AG04450 (cell line): Measurements from ENCODE around the gene TUFT1. TPM values are rescaled to one million over a fixed set of nuclear protein-coding genes. Genes with fewer than 3 reads are reported as not detected.

Experiments used
- CTCF ChIA-PET: fragments of 300-600, 350-600 bp; formaldehyde crosslinking; extraction: SDS; loops from one replicate; lab custom pipeline; 2022; ENCODE audit warnings: antibody characterized with exemption, inconsistent platforms; lab: Charles Lee
- POLR2A ChIA-PET: fragments of 350-600 bp; formaldehyde crosslinking; extraction: SDS; loops from one replicate; lab custom pipeline; 2021; ENCODE audit warnings: antibody characterized with exemption, inconsistent platforms; lab: Yijun Ruan, JAX
- DNase-seq: peaks from one replicate; pipeline ENCODE4 v3.0.0-alpha.2; 2011; ENCODE audit warnings: low read depth, low spot score
- H3K27ac ChIP-seq: one replicate; pipeline ENCODE4 v1.5.1; 2012; ENCODE audit warnings: low read depth, low read length, control low read depth
- H3K27me3 ChIP-seq: one replicate; pipeline ENCODE4 v1.6.0; 2012; ENCODE audit warnings: low read length; ENCODE audit not compliant: control insufficient read depth, insufficient read depth
- H3K4me3 ChIP-seq: 2 replicates; pipeline ENCODE4 v1.5.1; 2011; ENCODE audit warnings: mild to moderate bottlenecking, low read depth, low read length, control low read depth
- H3K9me3 ChIP-seq: 2 replicates; pipeline ENCODE4 v1.5.1; 2012; ENCODE audit warnings: low read length; ENCODE audit not compliant: control insufficient read depth, insufficient read depth
- polyA minus RNA-seq: library from RNA; depleted of rRNA, polyadenylated mRNA; stranded (reverse); fragments of >200 nt; gene quantifications from 2 replicates; pipeline ENCODE4 v1.2.3, GENCODE V29; 2011; rRNA and poly(A)+ RNA removed
- polyA plus RNA-seq: library from polyadenylated mRNA; depleted of rRNA; stranded (reverse); fragments of >200 nt; gene quantifications from 2 replicates; pipeline ENCODE4 v1.2.3, GENCODE V29; 2011; rRNA removed
- TF ChIP-seq, protein P1 (sequence below): IDR thresholded peaks from 2 replicates; pipeline ENCODE4 v1.5.1; 2011; ENCODE audit warnings: low read depth, low read length, control low read depth, inconsistent platforms

Gene TUFT1, protein sequence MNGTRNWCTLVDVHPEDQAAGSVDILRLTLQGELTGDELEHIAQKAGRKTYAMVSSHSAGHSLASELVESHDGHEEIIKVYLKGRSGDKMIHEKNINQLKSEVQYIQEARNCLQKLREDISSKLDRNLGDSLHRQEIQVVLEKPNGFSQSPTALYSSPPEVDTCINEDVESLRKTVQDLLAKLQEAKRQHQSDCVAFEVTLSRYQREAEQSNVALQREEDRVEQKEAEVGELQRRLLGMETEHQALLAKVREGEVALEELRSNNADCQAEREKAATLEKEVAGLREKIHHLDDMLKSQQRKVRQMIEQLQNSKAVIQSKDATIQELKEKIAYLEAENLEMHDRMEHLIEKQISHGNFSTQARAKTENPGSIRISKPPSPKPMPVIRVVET
- polyA plus RNA-seq (21.9 and 23.9 TPM in 2 replicates), polyA minus RNA-seq (18.3 and 22.3 TPM in 2 replicates)

DNA sequence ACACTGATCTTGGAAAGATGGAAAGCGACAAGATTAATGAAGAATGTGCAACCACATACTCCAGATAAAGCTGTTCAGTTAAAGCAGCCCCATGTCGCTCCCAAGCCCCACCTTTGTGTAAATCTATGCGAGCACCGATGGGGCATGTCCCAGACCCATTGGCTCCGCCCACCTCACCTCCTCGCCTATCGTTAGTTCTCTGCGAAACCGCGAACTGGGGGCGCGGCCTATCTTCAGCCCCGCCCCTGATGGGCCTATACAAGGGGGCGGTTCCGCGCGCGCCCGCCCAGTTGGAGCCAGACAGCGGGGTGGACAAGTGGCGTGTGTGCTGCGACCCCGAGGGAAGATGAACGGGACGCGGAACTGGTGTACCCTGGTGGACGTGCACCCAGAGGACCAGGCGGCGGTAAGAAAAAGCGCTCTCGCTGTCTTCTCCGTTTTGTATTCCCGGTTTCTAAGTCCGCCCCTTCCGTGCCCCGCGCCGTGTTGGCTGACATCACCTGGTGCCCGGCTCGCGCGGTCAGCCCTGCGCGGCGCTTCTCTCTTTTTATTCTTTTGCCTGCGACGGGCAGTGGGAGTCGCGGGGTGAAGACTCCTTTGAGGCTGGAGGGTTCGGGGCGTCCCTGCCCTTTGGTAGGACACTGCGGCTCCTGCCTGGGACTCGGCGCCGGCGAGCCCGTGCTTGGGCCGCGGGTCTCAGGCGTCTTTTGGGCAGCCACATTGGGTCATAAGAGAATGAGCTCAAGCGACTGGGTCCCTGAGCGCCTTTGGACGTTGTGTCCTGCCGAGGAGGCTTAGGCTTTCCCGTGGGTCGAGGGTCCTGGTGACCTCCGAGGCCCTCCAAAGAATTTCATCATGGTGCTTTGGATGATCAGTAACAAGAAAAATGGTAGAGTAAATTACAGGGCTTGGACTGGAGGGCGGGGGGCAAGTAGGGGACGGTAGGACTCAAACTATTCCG is at the start of gene TUFT1:
TSS of gene TUFT1 (plus strand) at position 289 of the 961 bp plus-strand sequence. CDS start at position 347, 58 bp downstream.
- TF ChIP-seq, protein P1, sequence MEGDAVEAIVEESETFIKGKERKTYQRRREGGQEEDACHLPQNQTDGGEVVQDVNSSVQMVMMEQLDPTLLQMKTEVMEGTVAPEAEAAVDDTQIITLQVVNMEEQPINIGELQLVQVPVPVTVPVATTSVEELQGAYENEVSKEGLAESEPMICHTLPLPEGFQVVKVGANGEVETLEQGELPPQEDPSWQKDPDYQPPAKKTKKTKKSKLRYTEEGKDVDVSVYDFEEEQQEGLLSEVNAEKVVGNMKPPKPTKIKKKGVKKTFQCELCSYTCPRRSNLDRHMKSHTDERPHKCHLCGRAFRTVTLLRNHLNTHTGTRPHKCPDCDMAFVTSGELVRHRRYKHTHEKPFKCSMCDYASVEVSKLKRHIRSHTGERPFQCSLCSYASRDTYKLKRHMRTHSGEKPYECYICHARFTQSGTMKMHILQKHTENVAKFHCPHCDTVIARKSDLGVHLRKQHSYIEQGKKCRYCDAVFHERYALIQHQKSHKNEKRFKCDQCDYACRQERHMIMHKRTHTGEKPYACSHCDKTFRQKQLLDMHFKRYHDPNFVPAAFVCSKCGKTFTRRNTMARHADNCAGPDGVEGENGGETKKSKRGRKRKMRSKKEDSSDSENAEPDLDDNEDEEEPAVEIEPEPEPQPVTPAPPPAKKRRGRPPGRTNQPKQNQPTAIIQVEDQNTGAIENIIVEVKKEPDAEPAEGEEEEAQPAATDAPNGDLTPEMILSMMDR: no peak
- CTCF ChIA-PET: interaction anchor here (0.5 to 0.6 kb wide), 2 partner anchors 54 to 283 kb away, joined by 3 read pairs; no protein-coding TSS in a partner anchor
- Histone ChIP-seq H3K27me3 (no peaks in the 10 kb centered on the region), H3K9me3 (no peaks in the 10 kb centered on the region; the same call in 1 of the 2 replicates), H3K4me3 (peak within 1 kb of the TSS; percentile 83), H3K27ac (peak within 1 kb of the TSS; percentile 93)
- POLR2A ChIA-PET: interaction anchor here (0.6 to 1.0 kb wide), 5 partner anchors 8 to 80 kb away, joined by 3 to 5 read pairs (median 4); no protein-coding TSS in a partner anchor
- DNase-seq: peak; percentile 78

DNA sequence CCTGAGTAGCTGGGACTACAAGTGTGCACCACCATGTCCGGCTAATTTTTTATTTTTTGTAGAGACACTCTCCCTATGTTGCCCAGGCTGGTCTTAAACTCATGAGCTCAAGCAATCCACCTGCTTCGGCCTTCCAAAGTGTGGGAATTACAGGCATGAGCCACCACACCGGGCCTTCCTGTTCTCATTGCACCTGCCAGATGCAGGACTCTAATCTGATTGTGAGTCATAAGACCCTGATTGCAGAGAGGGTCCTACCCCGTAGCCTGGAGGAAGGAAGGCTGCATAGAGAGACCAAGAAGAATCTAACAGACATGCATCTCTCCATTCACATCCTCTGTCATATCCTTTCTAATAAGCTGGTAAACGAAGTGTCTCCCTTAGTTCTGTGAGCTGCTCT is 48.5 kb upstream of the TUFT1 start:
- H3K4me3 ChIP-seq: no peak overlapping the region
- ChIA-PET POLR2A (no interaction called here), CTCF (no interaction called here)
- DNase-seq: no peak
- H3K27me3 ChIP-seq: no peaks in the 10 kb centered on the region
- TF ChIP-seq, protein P1: no peak
- no peak overlapping the region for H3K27ac ChIP-seq
- no peaks in the 10 kb centered on the region for H3K9me3 ChIP-seq

DNA sequence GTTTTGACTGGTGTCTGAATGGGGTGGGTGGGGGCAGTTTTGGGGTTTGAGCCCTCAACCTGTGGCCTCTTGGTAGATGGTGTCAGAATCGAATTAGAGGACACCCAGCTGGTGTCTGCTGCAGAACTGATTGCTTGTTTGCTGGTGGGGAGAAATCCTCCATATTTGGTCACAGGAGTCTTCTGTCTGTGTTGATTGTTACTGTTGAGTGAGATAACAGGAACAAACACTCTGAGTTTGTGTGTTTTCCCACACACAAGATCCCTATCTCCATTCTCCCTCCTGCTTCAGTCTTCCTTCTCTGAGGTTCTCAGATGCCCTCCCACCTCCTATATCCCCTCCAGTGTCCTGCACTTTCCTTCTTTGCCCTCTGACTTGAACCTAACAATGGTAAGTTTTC is 48.0 kb upstream of the TUFT1 start:
- DNase-seq: no peak
- H3K9me3 ChIP-seq: no peaks in the 10 kb centered on the region
- TF ChIP-seq, protein P1: no peak
- no peak overlapping the region for H3K4me3 ChIP-seq
- CTCF ChIA-PET: no interaction called here
- POLR2A ChIA-PET: no interaction called here
- no peaks in the 10 kb centered on the region for H3K27me3 ChIP-seq
- H3K27ac ChIP-seq: no peak overlapping the region

DNA sequence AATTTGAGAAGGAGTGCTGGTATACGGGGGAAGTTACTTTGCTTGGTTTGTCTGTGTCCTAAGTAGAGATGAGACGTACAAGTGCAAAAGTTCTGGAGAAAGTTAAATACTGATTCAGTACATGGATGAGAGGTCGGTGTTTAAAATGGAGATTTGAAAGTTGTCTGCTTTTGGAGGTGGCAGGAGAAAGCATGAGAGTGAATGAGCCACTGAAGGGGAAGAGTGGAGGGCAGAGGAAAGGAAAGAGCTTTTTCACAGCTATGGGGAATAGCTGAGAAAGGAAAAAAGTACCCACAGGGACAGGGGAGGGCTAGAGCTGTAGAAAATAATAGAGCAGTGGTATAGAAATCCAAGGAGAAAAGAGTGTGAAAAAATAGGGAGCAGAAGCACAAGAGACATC is 47.1 kb upstream of the TUFT1 start:
- H3K27me3 ChIP-seq: no peaks in the 10 kb centered on the region
- H3K27ac ChIP-seq: no peak overlapping the region
- TF ChIP-seq, protein P1: no peak
- H3K9me3 ChIP-seq: no peaks in the 10 kb centered on the region
- no peak overlapping the region for H3K4me3 ChIP-seq
- no peak for DNase-seq
- POLR2A ChIA-PET: no interaction called here
- CTCF ChIA-PET: interaction anchor here (0.7 to 0.8 kb wide), 2 partner anchors 41 to 242 kb away, joined by 4 to 5 read pairs; no protein-coding TSS in a partner anchor
